IPS DF 19.7 (cell line): ENCODE data around the gene SHROOM3.

Experiments
- DNase-seq: peaks from one replicate; pipeline ENCODE4 v3.0.0-alpha.2; 2013; ENCODE audit warnings: low read depth, low spot score

SHROOM3 gene

GRCh38 chr4:76569225-76569624, 134.2 kb downstream of the SHROOM3 start:
- no peak for DNase-seq

DNA sequence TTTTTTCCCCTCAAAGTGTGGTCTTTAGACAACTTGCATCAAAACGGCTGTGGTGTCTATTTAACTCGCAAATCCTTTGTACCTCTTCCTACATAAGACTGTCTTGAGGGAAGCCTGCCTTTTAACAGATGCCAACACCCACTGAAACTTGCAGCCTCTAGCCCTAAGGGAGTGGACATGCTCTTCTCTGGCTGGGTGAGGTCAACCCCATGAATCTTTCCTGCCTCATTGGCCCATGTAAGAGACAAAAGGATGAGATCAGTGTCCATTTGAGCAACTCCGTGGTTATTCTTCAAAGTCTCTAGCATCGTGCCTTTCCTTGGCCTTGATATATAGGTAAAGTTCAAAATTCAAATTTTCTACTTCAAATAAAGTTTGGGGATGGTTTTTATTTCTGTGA, 134.7 kb downstream of the SHROOM3 start:
- no peak for DNase-seq

- DNase-seq, result no peak
Measured at GRCh38 chr4:76570141-76570973, 135.3 kb downstream of the SHROOM3 start.

- no peak for DNase-seq
Measured at GRCh38 chr4:76571274-76571673, 136.2 kb downstream of the SHROOM3 start.

- DNase-seq, result no peak
Measured at GRCh38 chr4:76572224-76572623, 137.2 kb downstream of the SHROOM3 start.

- DNase-seq, result no peak
Measured at GRCh38 chr4:76576824-76577223, 141.8 kb downstream of the SHROOM3 start.

DNA sequence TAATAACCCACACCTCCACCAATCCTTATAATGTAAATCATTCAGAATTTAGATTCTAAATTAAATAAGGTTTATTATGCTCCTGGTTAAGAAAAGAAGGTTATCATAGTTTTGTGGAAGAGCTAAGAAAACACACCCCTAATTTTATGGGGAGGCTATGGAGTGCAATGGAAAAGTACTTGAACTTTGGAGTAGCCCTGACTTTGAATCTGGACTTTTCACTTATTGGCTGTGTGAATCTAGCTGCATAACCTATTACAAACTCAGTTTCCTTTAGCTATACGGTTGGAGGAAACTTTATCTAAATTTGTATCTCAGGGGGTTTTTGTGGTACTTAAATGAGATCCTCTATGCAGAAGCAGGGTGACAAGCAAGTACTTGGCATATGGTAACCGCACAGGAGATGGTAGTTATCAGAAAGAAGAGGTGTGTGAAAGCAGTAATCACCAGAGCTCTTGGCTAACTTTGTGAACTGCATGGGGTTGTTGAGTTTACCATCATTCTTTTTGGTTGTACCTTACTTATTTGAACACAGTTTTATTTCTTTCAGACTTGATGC, 143.1 kb downstream of the SHROOM3 start:
- DNase-seq, result no peak

GRCh38 chr4:76579596-76580375, 144.8 kb downstream of the SHROOM3 start:
- DNase-seq, result no peak

DNA sequence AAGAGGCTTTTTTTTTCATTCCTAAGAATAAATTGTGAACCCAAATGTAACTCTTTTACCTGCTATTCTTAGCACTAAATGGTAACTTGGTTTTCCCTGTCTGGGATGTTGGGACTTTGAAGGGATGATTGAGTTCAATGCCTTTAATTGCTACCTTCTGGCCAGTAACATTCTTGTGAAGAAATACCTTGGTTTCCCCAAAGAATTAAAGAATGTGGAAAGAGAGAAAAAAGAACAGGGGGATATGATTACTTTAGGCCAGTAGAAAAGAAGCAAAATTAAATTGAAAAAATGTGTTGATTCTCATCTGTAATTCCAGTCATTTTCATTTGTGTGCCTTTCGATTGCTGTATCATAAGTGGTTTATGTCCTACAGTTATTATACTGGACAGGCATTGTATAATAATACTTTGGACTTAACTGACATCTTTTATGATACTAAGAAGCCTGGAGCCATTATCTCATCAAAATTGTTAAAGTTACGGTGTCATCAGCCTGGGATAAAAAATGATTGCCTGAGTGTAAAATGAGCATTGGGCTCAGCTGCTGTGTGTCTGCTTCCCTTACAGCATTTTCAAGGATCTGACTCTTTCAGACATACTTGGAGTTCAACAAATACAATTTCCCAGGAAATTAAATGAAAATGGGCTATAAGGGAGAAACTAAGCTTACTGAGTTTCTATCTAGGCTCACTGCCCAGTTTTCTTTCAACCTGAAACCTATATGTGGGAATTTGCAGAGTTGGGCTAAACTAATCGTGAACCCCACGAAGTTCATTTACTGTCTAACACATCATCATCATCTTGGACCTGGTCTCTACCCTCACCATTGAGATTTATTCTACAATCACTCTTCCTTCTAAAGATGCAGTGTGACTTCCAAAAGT, 146.3 kb downstream of the SHROOM3 start:
- DNase-seq, result no peak

DNA sequence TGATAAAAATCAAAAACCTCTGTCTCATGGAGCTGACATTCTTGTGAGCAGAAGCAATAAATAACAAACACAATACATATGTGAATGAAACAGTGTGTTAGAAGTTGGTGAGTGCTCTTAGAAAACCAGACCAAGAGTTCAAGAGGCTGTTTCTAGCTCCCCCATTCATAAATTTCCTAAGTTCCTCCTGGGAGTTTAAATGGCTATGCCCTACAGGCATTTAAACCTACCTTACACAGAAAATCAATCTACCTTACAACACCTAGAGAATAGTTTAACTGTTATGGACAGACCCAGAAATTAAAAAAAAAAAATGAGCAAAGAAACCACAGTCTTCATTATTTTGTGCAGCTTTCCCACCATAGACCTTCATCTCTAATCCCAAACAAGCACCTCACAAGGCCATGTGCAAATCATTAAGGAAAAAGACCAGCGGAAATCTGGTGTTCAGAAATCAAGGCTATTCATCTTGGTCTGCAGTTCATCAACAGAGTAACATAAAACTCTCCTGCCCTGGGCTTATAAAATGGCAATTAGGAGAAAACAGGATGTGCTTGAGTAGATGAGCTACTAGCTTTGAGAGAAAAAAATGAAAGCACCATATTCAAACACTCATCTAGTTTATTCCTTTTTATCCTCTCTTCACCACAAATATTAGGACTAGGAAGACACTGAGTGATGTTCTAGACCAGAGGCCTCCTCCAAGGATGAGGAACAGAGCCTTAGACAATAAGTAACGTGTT, 147.2 kb downstream of the SHROOM3 start:
- DNase-seq, result no peak

GRCh38 chr4:76582817-76583087, 147.7 kb downstream of the SHROOM3 start:
- no peak for DNase-seq

- DNase-seq, result no peak
Measured at GRCh38 chr4:76584241-76585152, 149.5 kb downstream of the SHROOM3 start.

GRCh38 chr4:76585272-76585671, 150.2 kb downstream of the SHROOM3 start:
- DNase-seq, result no peak

- peak; percentile 70 for DNase-seq
Measured at GRCh38 chr4:76585897-76586360, 150.9 kb downstream of the SHROOM3 start.

GRCh38 chr4:76588274-76588673, 153.2 kb downstream of the SHROOM3 start:
- DNase-seq, result no peak

GRCh38 chr4:76589402-76589801, 154.4 kb downstream of the SHROOM3 start:
- DNase-seq, result no peak

GRCh38 chr4:76589872-76590797, 155.1 kb downstream of the SHROOM3 start:
- DNase-seq, result peak; percentile 93

- no peak for DNase-seq
Measured at GRCh38 chr4:76590798-76591281, 155.8 kb downstream of the SHROOM3 start.

- DNase-seq, result no peak
Measured at GRCh38 chr4:76591992-76592391, 157.0 kb downstream of the SHROOM3 start.
